ENCODE measurements around the gene MACROD2.

Gene MACROD2

DNA sequence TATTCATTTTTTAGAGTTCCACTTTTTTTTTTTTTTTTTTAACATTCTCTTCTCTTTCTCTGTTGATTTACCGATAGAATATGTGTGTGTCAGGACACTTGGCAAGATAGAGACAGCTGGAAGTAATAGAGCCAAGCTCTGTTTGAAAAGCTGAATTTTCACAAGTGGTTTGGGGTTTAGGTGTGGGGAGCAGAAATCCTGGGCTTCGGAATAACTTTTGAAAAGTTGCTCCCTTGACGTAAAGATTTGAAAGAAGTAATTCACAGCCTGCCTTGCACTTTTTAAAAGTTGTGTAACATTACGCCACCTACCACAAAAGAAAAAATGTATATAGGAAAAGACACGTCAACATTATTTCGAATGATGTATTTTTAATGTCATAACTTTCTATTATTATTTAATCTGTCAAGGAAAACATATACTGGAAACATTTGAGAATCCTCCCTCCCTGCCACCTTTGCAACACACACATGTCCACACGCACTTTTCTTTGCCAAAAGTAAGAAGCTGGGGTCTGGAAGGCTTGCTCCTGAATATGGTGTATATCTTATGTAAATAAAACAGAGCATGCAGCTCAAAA is 1660.1 kb downstream of the MACROD2 start (continued):
- TF ChIP-seq ZNF561 (tag by site-specific recombination; IDR thresholded peaks at IDR 0.05; ENCODE audit: borderline replicate concordance): no peak
- TF ChIP-seq ZNF629 (tag by site-specific recombination; IDR thresholded peaks at IDR 0.05): no peak

DNA sequence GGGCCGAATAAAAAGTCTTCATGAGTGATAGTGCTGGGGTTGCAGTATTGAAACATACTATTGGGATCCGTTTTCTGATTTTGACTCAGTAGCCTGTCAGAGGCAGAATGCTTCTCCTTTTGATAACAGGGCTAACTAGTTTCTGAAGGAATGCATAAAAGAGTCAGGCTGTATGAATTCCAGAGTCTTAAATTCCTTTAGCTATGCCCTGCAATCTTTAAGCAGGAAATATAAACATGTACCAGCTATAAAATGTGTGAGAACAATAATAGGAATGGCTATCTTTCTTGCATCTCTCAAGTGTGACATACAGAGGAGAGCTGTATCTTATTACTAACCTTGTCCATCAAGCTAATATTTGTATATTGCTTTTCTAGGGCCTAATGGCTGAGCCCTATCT is 1660.8 kb downstream of the MACROD2 start:
- ChIA-PET CTCF (interaction anchor here (0.6 to 1.1 kb wide), 3 partner anchors 12 to 246 kb away, joined by 3 read pairs; no protein-coding TSS in a partner anchor), POLR2A (no interaction called here)

DNA sequence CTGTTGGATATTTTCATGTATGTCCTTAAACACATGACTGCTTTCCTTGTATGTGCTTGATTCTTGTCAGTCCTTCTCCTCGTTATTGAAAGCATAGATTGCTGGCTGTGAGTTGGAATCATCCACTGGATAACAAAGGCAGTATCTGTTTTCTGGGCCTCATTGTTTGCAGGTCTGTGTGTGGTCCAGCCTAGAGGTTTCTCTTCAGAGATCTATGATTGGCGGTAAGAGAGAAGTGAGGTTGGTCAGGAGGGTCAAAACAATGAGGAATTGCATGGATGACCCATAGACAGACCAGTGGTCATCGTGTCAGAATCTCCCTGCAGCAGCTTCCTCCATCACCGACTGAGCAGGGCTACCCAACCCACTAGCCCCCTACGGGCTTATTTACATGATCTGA is 1663.0 kb downstream of the MACROD2 start:
- POLR2A ChIA-PET: no interaction called here
- no peaks in the 10 kb centered on the region for H3K9me3 ChIP-seq (ENCODE audit: control insufficient read depth, insufficient read depth, low read depth, low read length)
- H3K4me3 ChIP-seq (ENCODE audit: low read depth, low read length): no peak overlapping the region
- CTCF ChIA-PET: interaction anchor here (0.6 kb wide), 1 partner anchor 337 kb away, joined by 4 read pairs; no protein-coding TSS in a partner anchor
- no peak overlapping the region for H3K27ac ChIP-seq (ENCODE audit: extremely low read depth, low read depth, low read length)
- H3K4me1 ChIP-seq (ENCODE audit: control insufficient read depth, insufficient read depth, low read length): no peaks in the 10 kb centered on the region
- no peaks in the 10 kb centered on the region for H3K36me3 ChIP-seq (ENCODE audit: control insufficient read depth in 2 of 2, insufficient read depth in 1 of 2, low read length in 2 of 2)
- no peak for TF ChIP-seq ZNF76 (tag by site-specific recombination; IDR thresholded peaks at IDR 0.05; ENCODE audit: borderline replicate concordance, low read depth)
- TF ChIP-seq, protein P1, sequence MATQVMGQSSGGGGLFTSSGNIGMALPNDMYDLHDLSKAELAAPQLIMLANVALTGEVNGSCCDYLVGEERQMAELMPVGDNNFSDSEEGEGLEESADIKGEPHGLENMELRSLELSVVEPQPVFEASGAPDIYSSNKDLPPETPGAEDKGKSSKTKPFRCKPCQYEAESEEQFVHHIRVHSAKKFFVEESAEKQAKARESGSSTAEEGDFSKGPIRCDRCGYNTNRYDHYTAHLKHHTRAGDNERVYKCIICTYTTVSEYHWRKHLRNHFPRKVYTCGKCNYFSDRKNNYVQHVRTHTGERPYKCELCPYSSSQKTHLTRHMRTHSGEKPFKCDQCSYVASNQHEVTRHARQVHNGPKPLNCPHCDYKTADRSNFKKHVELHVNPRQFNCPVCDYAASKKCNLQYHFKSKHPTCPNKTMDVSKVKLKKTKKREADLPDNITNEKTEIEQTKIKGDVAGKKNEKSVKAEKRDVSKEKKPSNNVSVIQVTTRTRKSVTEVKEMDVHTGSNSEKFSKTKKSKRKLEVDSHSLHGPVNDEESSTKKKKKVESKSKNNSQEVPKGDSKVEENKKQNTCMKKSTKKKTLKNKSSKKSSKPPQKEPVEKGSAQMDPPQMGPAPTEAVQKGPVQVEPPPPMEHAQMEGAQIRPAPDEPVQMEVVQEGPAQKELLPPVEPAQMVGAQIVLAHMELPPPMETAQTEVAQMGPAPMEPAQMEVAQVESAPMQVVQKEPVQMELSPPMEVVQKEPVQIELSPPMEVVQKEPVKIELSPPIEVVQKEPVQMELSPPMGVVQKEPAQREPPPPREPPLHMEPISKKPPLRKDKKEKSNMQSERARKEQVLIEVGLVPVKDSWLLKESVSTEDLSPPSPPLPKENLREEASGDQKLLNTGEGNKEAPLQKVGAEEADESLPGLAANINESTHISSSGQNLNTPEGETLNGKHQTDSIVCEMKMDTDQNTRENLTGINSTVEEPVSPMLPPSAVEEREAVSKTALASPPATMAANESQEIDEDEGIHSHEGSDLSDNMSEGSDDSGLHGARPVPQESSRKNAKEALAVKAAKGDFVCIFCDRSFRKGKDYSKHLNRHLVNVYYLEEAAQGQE (tag by site-specific recombination; IDR thresholded peaks at IDR 0.05): no peak
- TF ChIP-seq ZNF548 (tag by site-specific recombination; IDR thresholded peaks at IDR 0.05): no peak
- TF ChIP-seq ZBTB1 (tag by site-specific recombination; IDR thresholded peaks at IDR 0.05): no peak
- TF ChIP-seq ZNF132 (tag by site-specific recombination; IDR thresholded peaks at IDR 0.05; ENCODE audit: borderline replicate concordance): no peak
- TF ChIP-seq, protein P2, sequence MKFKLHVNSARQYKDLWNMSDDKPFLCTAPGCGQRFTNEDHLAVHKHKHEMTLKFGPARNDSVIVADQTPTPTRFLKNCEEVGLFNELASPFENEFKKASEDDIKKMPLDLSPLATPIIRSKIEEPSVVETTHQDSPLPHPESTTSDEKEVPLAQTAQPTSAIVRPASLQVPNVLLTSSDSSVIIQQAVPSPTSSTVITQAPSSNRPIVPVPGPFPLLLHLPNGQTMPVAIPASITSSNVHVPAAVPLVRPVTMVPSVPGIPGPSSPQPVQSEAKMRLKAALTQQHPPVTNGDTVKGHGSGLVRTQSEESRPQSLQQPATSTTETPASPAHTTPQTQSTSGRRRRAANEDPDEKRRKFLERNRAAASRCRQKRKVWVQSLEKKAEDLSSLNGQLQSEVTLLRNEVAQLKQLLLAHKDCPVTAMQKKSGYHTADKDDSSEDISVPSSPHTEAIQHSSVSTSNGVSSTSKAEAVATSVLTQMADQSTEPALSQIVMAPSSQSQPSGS (tag by site-specific recombination; IDR thresholded peaks at IDR 0.05; ENCODE audit: low read depth): no peak
- TF ChIP-seq, protein P3, sequence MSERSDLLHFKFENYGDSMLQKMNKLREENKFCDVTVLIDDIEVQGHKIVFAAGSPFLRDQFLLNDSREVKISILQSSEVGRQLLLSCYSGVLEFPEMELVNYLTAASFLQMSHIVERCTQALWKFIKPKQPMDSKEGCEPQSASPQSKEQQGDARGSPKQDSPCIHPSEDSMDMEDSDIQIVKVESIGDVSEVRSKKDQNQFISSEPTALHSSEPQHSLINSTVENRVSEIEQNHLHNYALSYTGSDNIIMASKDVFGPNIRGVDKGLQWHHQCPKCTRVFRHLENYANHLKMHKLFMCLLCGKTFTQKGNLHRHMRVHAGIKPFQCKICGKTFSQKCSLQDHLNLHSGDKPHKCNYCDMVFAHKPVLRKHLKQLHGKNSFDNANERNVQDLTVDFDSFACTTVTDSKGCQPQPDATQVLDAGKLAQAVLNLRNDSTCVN (tag by site-specific recombination; optimal IDR thresholded peaks at IDR 0.05): no peak
- TF ChIP-seq GLIS1 (tag by site-specific recombination; IDR thresholded peaks at IDR 0.05): no peak
- TF ChIP-seq ZNF791 (tag by site-specific recombination; IDR thresholded peaks at IDR 0.05): no peak

More for the DNA sequence above, 1660.8 kb downstream of the MACROD2 start:
- Histone ChIP-seq H3K4me1 (ENCODE audit: control insufficient read depth, insufficient read depth, low read length) (no peaks in the 10 kb centered on the region), H3K36me3 (ENCODE audit: control insufficient read depth in 2 of 2, insufficient read depth in 1 of 2, low read length in 2 of 2) (no peaks in the 10 kb centered on the region), H3K27ac (ENCODE audit: extremely low read depth, low read depth, low read length) (no peak overlapping the region), H3K4me3 (ENCODE audit: low read depth, low read length) (no peak overlapping the region), H3K9me3 (ENCODE audit: control insufficient read depth, insufficient read depth, low read depth, low read length) (no peaks in the 10 kb centered on the region)
- TF ChIP-seq ZNF19 (tag by site-specific recombination; IDR thresholded peaks at IDR 0.05; ENCODE audit: low read depth) (no peak), GLIS1 (tag by site-specific recombination; IDR thresholded peaks at IDR 0.05) (no peak), ZNF311 (tag by site-specific recombination; IDR thresholded peaks at IDR 0.05; ENCODE audit: borderline replicate concordance) (no peak), ZNF76 (tag by site-specific recombination; IDR thresholded peaks at IDR 0.05; ENCODE audit: borderline replicate concordance, low read depth) (no peak), ZNF335 (tag by site-specific recombination; conservative IDR thresholded peaks at IDR 0.05) (no peak), ZNF501 (tag by site-specific recombination; IDR thresholded peaks at IDR 0.05) (no peak), HOXA7 (CRISPR knock-in tag; IDR thresholded peaks at IDR 0.05; ENCODE audit: borderline replicate concordance) (no peak), OSR2 (tag by site-specific recombination; IDR thresholded peaks at IDR 0.05) (no peak), ZNF529 (tag by site-specific recombination; IDR thresholded peaks at IDR 0.05; ENCODE audit: insufficient replicate concordance) (no peak), ZNF701 (tag by site-specific recombination; IDR thresholded peaks at IDR 0.05) (no peak), ZNF184 (tag by site-specific recombination; IDR thresholded peaks at IDR 0.05) (no peak), ZNF837 (tag by site-specific recombination; IDR thresholded peaks at IDR 0.05) (no peak), BCL11B (tag by site-specific recombination; IDR thresholded peaks at IDR 0.05; ENCODE audit: low read depth) (no peak), ZNF785 (tag by site-specific recombination; IDR thresholded peaks at IDR 0.05) (no peak), ZFP41 (tag by site-specific recombination; IDR thresholded peaks at IDR 0.05; ENCODE audit: borderline replicate concordance) (no peak), ZBTB1 (tag by site-specific recombination; IDR thresholded peaks at IDR 0.05) (no peak)
- TF ChIP-seq, protein P4, sequence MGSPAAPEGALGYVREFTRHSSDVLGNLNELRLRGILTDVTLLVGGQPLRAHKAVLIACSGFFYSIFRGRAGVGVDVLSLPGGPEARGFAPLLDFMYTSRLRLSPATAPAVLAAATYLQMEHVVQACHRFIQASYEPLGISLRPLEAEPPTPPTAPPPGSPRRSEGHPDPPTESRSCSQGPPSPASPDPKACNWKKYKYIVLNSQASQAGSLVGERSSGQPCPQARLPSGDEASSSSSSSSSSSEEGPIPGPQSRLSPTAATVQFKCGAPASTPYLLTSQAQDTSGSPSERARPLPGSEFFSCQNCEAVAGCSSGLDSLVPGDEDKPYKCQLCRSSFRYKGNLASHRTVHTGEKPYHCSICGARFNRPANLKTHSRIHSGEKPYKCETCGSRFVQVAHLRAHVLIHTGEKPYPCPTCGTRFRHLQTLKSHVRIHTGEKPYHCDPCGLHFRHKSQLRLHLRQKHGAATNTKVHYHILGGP (tag by site-specific recombination; IDR thresholded peaks at IDR 0.05): no peak
- TF ChIP-seq, protein P5, sequence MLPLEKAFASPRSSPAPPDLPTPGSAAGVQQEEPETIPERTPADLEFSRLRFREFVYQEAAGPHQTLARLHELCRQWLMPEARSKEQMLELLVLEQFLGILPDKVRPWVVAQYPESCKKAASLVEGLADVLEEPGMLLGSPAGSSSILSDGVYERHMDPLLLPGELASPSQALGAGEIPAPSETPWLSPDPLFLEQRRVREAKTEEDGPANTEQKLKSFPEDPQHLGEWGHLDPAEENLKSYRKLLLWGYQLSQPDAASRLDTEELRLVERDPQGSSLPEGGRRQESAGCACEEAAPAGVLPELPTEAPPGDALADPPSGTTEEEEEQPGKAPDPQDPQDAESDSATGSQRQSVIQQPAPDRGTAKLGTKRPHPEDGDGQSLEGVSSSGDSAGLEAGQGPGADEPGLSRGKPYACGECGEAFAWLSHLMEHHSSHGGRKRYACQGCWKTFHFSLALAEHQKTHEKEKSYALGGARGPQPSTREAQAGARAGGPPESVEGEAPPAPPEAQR (tag by site-specific recombination; IDR thresholded peaks at IDR 0.05): no peak
- TF ChIP-seq, protein P6, sequence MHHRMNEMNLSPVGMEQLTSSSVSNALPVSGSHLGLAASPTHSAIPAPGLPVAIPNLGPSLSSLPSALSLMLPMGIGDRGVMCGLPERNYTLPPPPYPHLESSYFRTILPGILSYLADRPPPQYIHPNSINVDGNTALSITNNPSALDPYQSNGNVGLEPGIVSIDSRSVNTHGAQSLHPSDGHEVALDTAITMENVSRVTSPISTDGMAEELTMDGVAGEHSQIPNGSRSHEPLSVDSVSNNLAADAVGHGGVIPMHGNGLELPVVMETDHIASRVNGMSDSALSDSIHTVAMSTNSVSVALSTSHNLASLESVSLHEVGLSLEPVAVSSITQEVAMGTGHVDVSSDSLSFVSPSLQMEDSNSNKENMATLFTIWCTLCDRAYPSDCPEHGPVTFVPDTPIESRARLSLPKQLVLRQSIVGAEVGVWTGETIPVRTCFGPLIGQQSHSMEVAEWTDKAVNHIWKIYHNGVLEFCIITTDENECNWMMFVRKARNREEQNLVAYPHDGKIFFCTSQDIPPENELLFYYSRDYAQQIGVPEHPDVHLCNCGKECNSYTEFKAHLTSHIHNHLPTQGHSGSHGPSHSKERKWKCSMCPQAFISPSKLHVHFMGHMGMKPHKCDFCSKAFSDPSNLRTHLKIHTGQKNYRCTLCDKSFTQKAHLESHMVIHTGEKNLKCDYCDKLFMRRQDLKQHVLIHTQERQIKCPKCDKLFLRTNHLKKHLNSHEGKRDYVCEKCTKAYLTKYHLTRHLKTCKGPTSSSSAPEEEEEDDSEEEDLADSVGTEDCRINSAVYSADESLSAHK (tag by site-specific recombination; IDR thresholded peaks at IDR 0.05): no peak
